GM12891 (cell line): ENCODE results near the gene CTRB1.
"Not testable (repeated sequence)": the region's sequence is repeated elsewhere in the genome, so short reads cannot be mapped to it uniquely, and the experiment has no call there.

ENCODE experiments used
- DNase-seq: peaks from one replicate; pipeline ENCODE4 v3.0.0; 2011; ENCODE audit warnings: low spot score; ENCODE audit not compliant: insufficient read length
- FAIRE-seq: peaks from 2 replicates; lab custom pipeline; 2011; peaks lifted over from hg19 to GRCh38; lab: Jason Lieb, UNC
- PAX5 ChIP-seq: IDR thresholded peaks from 2 replicates; pipeline ENCODE4 v1.6.1; 2011; ENCODE audit warnings: low read length, moderate library complexity, mild to moderate bottlenecking; ENCODE audit not compliant: insufficient read depth, severe bottlenecking
- POLR2A ChIP-seq: IDR thresholded peaks from 2 replicates; pipeline ENCODE4 v1.6.1; 2011; ENCODE audit warnings: low read depth, low read length, control low read depth
- POLR2AphosphoS5 ChIP-seq: IDR thresholded peaks from 2 replicates; pipeline ENCODE4 v1.6.1; 2011; ENCODE audit warnings: low read depth, low read length, control low read depth
- POU2F2 ChIP-seq: IDR thresholded peaks from 2 replicates; pipeline ENCODE4 v1.6.1; 2011; ENCODE audit warnings: low read depth, mild to moderate bottlenecking, control low read depth, low read length, moderate library complexity
- SPI1 ChIP-seq: IDR thresholded peaks from 2 replicates; pipeline ENCODE4 v1.6.1; 2011; ENCODE audit warnings: low read depth, low read length, control low read depth
- TAF1 ChIP-seq: IDR thresholded peaks from 2 replicates; pipeline ENCODE4 v1.6.1; 2011; ENCODE audit warnings: low read depth, low read length, control low read depth

CTRB1 gene

GRCh38 chr16:75216127-75216526 is 2.7 kb upstream of the CTRB1 start:
- no peak for FAIRE-seq
- TF ChIP-seq POU2F2 (no peak), POLR2AphosphoS5 (no peak), TAF1 (no peak), SPI1 (no peak), PAX5 (no peak), POLR2A (no peak)
- DNase-seq: no peak

- FAIRE-seq (no peak), DNase-seq (no peak)
- TF ChIP-seq SPI1 (no peak), PAX5 (no peak), POLR2A (no peak), POU2F2 (no peak), POLR2AphosphoS5 (no peak), TAF1 (no peak)
These were observed 2.2 kb upstream of the CTRB1 start for GRCh38 chr16:75216576-75216975.

- no peak for TF ChIP-seq SPI1
- no peak for TF ChIP-seq POLR2AphosphoS5
- TF ChIP-seq POLR2A: no peak
- no peak for TF ChIP-seq TAF1
- TF ChIP-seq PAX5: no peak
- no peak for TF ChIP-seq POU2F2
- peak; percentile 72 for FAIRE-seq
- no peak for DNase-seq
These were observed 1.4 kb upstream of the CTRB1 start for GRCh38 chr16:75217389-75217851.

- DNase-seq (no peak), FAIRE-seq (no peak)
- TF ChIP-seq POLR2AphosphoS5 (no peak), POU2F2 (no peak), SPI1 (no peak), PAX5 (no peak), POLR2A (no peak), TAF1 (no peak)
These were observed 300 bp downstream of the CTRB1 start for GRCh38 chr16:75219088-75219487.

GRCh38 chr16:75219838-75220237 is 1.1 kb downstream of the CTRB1 start:
- DNase-seq (no peak), FAIRE-seq (no peak)
- TF ChIP-seq SPI1 (no peak), POLR2AphosphoS5 (no peak), TAF1 (no peak), POU2F2 (no peak), PAX5 (no peak)

GRCh38 chr16:75222271-75222783 is 3.5 kb downstream of the CTRB1 start:
- TF ChIP-seq POLR2AphosphoS5 (no peak), POU2F2 (no peak), PAX5 (no peak)
- no peak for FAIRE-seq

GRCh38 chr16:75223129-75223528 is 4.3 kb downstream of the CTRB1 start:
- not testable (repeated sequence) for FAIRE-seq, DNase-seq

More at GRCh38 chr16:75222271-75222783, 3.5 kb downstream of the CTRB1 start:
- DNase-seq: no peak

- FAIRE-seq (no peak), DNase-seq (no peak)
- TF ChIP-seq TAF1: no peak
- TF ChIP-seq POU2F2: no peak
- TF ChIP-seq POLR2A: no peak
These were observed 5.7 kb downstream of the CTRB1 start for GRCh38 chr16:75224306-75225082.

- DNase-seq (no peak), FAIRE-seq (no peak)
- TF ChIP-seq POLR2A: no peak
- no peak for TF ChIP-seq TAF1
- TF ChIP-seq SPI1: no peak
- TF ChIP-seq PAX5: no peak
- TF ChIP-seq POLR2AphosphoS5: no peak
- TF ChIP-seq POU2F2: no peak
These were observed 6.3 kb downstream of the CTRB1 start for GRCh38 chr16:75225092-75225491.
